Stimulated activated CD8-positive, alpha-beta memory T cell treated with anti-CD3 and anti-CD28 coated beads, Interleukin-12 subunit alpha, Interleukin-12 subunit beta, amount 100 ng/mL, for 4 hours (primary cell): Measurements from ENCODE around the gene IL4I1.

Experiments used
- DNase-seq: peaks from one replicate; pipeline ENCODE4 v3.0.0-alpha.2; 2020; ENCODE audit warnings: low read depth

The IL4I1 gene

GRCh38 chr19:49850221-49850486, 46.5 kb downstream of the IL4I1 start:
- no peak for DNase-seq

- no peak for DNase-seq
Measured at GRCh38 chr19:49849433-49850220, 47.1 kb downstream of the IL4I1 start.

DNA sequence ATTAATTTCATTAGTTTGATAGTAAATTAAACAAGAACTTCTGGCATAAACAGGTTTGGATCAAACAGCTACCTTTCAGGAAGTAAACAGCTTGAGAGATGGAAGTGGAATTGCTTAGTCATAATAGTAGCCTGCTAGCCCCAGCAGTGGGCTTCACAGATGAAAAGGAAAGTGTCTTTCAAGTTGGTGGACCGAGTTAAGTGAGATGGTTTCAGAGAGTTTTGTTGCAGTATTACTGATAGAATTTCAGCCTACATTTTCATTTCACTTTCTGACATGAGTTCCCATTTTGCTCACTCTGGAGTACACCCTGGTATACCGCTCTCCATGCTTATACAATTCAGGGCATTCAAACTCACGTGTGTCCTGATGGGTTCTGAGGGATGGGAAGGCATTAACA, 47.7 kb downstream of the IL4I1 start:
- DNase-seq: no peak

GRCh38 chr19:49847731-49848696, 48.7 kb downstream of the IL4I1 start:
- DNase-seq: no peak

DNA sequence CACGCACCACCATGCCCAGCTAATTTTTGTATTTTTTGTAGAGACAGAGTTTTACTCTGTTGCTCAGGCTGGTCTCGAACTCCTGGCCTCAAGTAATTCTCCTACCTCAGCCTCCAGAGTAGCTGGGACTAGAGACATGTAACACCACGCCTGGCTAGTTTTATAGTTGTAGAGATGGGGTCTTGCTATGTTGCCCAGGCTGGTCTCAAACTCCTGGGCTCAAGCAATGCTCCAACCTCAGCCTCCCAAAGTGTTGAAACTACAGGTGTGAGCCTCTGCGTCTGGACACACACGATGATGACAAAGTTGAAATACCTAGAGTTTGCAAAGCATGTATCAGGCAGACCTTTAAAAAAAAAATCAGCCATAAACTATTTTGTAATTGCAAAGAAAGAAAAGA, 50.3 kb downstream of the IL4I1 start:
- DNase-seq: no peak

- no peak for DNase-seq
Measured at GRCh38 chr19:49845414-49845813, 51.3 kb downstream of the IL4I1 start.

DNA sequence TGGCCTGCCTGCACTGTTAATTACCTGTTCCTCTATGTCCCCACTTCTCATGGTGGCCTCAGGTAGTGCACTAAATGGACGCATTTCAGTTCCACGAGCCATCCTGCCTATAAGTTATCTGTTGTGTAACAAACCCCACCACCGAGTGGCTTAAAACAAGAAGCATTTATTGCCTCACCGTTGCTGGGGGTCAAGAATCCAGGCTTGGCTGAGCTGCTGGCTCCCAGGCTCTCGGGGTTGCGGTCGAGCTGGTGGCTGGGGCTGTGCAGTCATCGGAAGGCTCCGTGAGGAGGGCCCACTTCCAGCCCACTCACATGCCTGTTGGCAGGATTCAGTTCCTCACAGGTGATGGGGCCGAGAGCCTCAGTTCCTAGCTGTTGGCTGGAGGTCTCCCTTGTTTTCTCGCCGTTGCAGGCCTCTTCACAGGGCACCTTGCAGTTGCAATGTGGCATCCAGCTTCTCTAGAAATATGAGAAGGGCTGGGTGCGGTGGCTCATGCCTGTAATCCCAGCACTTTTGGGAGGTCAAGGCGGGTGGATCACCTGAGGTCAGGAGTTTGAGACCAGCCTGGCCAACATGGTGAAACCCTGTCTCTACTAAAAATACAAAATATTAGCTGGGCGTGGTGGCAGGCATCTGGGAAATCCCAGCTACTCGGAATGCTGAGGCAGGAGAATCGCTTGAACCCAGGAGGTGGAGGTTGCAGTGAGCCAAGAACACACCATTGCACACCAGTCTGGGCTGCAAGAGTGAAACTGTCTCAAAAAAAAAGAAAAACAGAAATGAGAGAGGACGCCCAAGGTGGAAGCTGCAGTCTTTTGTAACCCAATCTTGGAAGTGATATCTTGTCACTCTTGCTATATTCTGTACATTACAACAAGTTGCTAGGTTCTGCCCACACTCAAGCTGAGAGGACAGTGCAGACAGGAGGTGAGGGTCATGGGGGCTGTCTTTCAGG, 52.3 kb downstream of the IL4I1 start:
- no peak for DNase-seq

DNA sequence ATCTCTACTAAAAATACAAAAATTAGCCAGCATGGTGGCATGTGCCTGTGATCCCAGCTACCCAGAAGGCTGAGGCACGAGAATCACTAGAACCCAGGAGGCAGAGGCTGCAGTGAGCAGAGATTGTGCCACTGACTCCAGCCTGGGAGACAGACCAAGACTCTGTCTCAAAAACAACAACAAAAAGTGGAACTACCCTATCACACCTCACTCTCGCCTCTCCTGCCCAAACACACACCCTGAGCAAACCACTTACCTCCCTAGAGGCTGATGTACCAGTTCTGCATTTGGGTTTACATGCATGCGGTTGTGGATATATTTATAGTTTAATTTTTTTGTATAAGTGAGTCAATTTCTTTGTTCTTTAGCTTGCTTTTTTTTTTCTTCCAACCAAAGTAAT, 53.4 kb downstream of the IL4I1 start:
- no peak for DNase-seq

DNA sequence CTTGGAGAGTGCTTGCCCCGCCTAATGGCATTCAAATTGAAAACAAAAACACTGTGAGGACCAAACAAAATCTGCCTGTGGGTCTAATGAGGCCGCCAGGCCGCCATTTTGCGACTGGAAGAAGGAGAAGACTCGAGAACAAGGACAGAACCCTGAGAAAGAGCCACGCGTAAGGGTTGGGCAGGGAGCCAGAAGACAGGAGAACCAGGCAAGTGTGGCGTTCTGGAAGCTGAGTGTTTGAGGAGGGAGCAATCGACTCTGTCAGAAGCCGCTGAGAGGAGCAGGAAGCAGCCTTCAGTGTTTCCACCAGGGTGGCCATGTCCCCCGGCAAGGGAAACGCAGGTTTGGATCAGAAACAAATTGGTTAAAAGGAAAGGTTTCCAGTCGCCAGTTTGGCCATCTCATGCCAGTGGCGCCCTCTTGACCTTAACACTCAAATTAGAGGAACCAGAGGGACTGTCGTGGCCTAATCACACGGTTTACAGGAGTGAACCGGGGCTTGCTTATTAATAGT, 55.9 kb downstream of the IL4I1 start:
- DNase-seq: no peak

DNA sequence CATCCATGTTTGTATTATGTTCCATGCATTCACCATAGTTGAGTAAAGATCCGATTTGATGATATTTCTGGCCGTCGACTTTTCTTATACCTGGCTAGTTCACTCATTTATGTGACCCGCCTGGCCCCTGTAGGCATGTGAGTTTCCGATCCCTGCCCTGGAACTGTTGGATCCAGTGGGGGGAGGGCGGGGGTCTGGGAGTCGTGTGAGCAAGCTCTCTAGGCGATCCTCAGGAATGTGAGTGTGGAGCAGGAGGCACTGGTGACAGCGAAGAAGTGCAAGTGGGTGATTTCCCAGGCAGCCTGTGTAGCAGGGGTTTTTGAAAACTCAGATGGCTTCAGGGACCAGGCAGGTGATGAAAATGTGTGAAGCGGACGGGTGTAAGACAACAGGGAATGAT, 56.4 kb downstream of the IL4I1 start:
- DNase-seq: no peak

DNA sequence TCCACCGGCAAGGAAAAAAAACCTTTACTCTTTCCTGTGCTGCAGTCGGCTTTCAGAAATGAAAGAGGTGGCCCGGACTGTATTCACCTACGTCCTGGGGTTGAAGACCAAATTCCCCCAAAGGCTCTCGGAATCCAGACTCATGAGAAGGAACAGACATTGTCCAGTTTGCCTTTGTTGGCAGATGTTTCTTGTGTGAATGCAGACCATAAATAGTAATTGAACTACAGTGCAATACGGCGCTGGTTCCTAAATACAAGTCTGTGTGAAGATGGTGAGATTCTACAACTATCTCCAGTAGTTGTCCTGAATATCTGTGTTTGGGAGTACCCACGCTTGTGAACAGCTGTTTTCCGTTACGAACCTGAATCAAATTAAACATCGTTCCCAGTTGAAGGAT, 57.0 kb downstream of the IL4I1 start:
- no peak for DNase-seq
